GM19438 (cell line): ENCODE data around the gene MYH15.

Experiments
- ATAC-seq: cut with Tn5 transposase; IDR thresholded peaks from one replicate; pipeline ENCODE4 v1.9.1; 2021; ENCODE audit warnings: low read depth; ENCODE audit not compliant: unreplicated experiment

Gene MYH15

DNA sequence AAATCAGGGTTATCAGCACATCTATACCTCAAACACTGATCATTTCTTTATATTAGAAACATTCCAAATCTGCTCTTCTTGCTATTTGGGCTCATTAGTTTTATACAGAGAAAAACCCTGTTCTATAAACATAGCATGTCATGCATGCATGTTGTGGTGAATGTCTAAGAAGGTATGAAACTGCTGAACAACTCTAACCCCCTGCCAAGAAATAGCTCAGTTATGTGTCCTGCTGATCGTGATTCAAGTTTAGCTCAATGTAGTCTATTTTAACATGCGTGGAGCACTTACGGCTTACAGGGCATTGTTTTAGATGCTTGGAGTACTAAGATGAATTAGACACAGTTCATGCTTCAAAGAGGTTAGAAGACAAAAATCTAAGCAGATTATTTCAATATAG is 35.8 kb downstream of the MYH15 start:
- no peak for ATAC-seq

DNA sequence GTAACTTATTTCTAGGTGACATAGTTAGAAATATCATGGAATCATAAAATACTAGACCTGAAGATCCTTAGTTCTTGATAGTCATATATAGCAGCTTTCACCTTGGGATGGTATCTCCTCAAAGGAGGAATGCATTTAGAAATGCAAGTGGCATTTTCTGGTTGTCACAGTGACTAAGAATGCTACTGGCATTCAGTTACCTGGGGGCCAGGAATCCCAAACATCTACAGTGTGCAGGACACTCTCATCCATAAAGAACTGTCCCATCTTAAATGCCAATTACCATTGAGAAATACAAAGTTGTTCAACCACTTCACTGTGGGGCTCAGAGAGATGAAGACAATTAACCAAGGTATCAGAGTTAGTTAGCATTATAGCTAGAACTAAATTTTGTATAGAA is 36.7 kb downstream of the MYH15 start:
- no peak for ATAC-seq

GRCh38 chr3:108472001-108472591 is 38.3 kb downstream of the MYH15 start:
- ATAC-seq, result no peak

- ATAC-seq, result no peak
Measured at GRCh38 chr3:108471426-108471825, 39.0 kb downstream of the MYH15 start.

- no peak for ATAC-seq
Measured at GRCh38 chr3:108469126-108469525, 41.3 kb downstream of the MYH15 start.

DNA sequence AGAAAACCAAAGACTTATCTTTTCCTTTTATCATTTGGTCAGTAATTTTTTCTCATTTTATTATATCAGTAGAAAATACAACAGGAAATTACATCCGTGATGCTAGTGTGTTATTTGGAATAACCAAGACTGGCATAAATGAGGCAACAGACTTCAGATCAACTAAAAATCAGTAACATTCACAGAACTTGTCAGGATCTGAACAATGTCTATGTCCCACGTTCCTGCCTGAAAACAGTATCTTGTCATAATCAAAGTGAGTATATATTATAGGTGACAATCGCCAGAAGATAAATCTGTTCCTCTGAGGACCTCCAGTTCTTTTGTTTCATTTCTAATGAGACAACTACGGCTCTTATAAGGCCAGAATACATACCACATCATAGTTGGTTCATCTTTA is 41.8 kb downstream of the MYH15 start:
- no peak for ATAC-seq

DNA sequence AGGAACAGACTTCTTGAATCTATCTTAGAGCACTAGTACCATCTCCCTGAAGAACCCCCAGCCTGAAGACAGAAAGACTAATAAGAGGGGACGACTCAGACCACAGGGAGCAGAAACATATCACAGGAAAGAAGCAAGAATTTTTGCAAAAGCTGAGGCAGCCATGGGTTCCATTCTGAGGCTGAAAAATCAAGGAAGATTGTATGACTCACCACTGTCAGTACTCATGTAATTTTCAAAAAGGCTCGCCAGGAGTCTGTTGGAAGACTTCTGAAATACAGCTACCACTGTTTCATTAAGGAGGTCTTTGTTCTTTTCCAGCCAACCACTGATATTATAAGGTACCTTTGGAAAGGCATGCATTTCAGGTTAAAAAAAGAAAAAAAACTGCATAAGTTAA is 47.5 kb downstream of the MYH15 start:
- no peak for ATAC-seq

DNA sequence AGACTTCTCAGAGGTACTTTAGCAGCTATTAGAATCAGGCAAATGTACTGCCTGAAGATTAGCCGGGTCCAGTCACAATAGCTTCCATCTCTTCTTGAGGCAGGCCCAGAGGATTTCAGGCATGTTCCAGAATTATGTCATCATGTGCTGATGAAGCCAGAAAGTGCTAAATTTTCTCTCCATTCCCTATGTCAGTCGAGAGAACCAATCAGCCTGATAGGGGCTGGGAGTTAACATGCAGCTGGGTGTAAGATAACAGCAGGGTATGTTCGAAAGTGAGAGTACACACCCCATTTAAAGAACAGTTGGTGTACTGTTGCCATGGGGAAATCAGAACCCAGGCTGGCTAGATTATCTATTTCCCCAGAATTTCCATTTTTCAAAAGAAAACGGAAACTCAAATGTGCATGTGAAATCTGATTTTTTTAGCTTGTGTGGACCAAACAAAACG is 48.7 kb downstream of the MYH15 start:
- no peak for ATAC-seq

GRCh38 chr3:108459225-108459624 is 51.2 kb downstream of the MYH15 start:
- no peak for ATAC-seq

GRCh38 chr3:108455212-108455705 is 55.1 kb downstream of the MYH15 start:
- ATAC-seq, result no peak

DNA sequence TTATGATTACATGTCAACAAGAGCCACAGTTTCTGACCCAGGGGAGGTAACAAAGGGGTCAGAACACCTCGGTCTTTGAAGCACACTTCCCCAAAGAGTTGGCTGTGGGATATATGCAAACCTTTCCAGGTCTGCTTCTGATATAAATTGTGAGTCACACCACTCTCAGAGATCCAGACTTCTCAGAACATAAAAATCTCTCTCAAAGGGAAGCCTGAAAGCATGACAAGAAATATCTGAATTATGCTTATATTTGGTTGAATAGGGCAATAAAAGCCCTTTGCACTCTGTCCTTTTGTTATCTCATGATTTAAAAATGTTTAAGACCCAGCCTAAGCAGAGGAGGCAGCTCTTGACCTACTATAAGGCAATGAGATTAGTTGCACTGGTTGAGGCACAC is 56.8 kb downstream of the MYH15 start:
- ATAC-seq, result no peak

DNA sequence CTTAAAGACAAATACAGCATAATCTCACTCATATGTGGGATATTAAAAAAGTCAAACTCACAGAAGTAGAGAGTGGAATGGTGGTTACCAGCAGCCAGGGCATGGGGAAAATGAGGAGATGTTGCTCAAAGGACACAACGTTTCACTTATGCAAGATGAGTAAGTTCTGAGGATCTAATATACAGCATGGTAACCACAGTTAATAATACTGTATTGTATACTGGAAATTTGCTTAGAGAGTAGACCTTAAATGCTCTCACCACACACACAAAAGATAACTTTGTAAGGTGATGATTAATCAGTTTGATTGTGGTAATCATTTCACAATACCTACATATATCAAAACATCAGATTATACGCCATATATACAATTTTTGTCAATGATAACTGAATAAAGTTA is 60.0 kb downstream of the MYH15 start:
- ATAC-seq, result no peak

DNA sequence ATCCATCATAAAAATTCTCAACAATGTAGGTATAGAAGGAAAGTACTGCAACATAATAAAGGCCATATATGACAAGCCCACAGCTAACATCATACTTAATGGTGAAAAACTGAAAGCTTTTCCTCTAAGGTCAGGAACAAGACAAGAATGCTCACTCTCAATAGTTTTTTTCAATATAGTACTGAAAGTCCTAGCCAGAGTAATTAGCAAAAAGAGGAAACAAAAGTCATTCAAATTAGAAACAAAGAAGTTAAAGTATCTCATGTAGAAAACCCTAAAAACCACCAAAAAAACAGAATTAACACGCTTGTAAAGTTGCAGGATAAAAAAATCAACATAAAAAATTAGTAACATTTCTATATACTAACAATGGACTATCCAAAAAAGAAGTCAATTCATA is 61.8 kb downstream of the MYH15 start:
- ATAC-seq, result no peak

- no peak for ATAC-seq
Measured at GRCh38 chr3:108447096-108447847, 63.1 kb downstream of the MYH15 start.

DNA sequence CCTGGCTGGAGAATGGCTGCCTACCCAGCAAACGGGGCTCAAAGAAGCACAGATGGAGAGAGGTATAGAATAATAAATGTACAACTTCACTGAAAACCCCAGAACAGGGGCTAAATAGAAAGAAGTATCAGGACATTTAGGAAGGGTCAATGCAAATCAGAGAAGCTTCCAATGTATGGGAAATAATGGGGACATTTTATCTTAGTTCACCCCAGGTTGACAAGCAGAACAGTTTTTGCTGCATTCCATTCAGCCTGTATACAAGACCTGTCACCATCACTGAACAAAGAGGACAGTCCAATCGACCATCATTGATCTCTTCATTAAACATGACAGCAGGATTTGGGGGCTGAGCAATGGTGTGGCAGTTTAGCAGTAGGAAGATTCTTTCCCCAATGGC is 68.1 kb downstream of the MYH15 start:
- no peak for ATAC-seq

GRCh38 chr3:108441518-108441917 is 68.9 kb downstream of the MYH15 start:
- no peak for ATAC-seq

DNA sequence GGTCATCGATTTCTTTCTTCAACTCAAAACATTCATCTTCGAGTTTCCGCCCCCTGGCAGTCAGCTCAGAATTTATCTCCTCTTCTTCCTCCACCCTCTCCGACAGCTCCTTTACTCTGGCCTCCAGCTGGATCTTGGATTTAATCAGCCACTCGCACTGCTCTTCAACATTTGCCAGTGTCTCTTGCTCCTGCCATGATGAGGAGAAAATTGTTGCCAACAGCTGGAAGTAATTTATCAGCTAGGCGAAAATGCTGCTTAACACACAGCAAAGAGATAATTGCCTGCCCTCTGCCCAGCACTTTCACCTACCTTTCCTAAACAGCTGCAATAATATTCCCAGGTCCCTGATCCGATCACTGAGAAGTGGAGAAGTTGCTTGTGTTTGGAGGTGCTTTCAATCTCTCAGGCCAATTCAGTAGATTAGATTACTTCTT is 69.3 kb downstream of the MYH15 start:
- no peak for ATAC-seq

GRCh38 chr3:108438542-108438941 is 71.9 kb downstream of the MYH15 start:
- ATAC-seq, result no peak

DNA sequence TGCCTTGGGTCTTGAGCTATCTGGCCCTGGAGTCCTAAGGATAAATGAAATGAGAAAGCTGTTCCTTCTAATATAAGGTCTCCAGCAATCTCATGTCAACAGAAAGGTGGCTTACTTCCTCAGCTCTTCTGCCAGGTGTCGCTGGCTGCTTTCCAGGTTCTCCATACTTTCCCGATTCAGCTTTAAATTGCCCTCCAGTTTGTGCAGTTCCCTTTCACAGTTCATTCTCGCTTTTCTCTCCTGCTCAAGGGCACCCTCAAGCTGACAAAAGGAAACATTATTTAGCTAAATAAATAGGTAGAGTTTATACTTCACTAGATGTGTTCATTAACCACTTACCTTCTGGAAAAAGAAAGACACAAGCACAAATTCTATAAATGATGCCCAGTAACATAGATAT is 73.0 kb downstream of the MYH15 start:
- ATAC-seq, result no peak

DNA sequence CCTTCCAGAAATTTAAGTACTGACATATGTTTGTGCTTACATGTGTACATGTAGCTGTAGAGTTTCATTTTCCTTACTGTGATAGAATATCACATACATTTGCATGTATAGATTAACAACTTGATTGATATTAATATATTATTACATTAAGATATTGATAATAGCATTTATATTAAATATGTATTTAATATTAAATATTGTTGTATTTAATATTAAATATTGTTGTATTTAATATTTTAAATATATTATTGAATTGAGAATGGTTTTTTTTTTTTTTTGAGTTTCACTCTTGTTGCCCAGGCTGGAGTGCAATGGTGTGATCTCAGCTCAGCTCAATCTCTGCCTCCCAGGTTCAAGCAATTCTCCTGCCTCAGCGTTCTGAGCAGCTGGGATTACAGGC is 76.5 kb downstream of the MYH15 start:
- no peak for ATAC-seq

GRCh38 chr3:108432431-108432830 is 78.0 kb downstream of the MYH15 start:
- no peak for ATAC-seq

DNA sequence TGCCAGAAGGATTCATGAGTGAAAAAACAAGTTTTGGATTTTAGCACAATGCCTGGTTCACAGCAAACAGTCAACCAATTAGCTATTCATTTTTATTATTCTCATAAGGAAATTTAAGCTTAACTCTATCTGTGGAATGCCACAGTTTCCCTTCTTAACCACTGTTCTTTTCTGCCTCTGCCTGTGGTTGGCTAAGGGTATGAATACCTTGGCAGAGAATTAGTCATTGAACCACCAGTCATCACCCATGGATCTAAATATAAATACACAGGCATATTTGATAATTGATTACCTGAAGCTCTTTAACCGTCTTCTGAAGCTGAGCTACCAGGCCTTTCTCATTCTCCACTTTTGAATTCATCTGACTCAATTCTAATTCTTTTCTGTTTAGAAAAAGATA is 79.9 kb downstream of the MYH15 start:
- ATAC-seq, result no peak
